Umbilical cord (tissue), 2 donors: ENCODE results near the gene UBP1. TPM values are rescaled to one million over a fixed set of nuclear protein-coding genes. Genes with fewer than 3 reads are reported as not detected.
"Not testable (repeated sequence)": the region's sequence is repeated elsewhere in the genome, so short reads cannot be mapped to it uniquely, and the experiment has no call there.

Experiments used
- DNase-seq: peaks from one replicate; pipeline ENCODE4 v3.0.0-alpha.2; 2015; ENCODE audit warnings: low spot score
- total RNA-seq: library from RNA; depleted of rRNA; stranded (reverse); fragments of >200 nt; gene quantifications from one replicate; pipeline ENCODE4 v1.2.3, GENCODE V29; 2014; ENCODE audit warnings: low replicate concordance; ENCODE audit not compliant: insufficient read depth

UBP1 gene
- total RNA-seq, 1 donor from 2014 or later: 28.4 TPM

DNA sequence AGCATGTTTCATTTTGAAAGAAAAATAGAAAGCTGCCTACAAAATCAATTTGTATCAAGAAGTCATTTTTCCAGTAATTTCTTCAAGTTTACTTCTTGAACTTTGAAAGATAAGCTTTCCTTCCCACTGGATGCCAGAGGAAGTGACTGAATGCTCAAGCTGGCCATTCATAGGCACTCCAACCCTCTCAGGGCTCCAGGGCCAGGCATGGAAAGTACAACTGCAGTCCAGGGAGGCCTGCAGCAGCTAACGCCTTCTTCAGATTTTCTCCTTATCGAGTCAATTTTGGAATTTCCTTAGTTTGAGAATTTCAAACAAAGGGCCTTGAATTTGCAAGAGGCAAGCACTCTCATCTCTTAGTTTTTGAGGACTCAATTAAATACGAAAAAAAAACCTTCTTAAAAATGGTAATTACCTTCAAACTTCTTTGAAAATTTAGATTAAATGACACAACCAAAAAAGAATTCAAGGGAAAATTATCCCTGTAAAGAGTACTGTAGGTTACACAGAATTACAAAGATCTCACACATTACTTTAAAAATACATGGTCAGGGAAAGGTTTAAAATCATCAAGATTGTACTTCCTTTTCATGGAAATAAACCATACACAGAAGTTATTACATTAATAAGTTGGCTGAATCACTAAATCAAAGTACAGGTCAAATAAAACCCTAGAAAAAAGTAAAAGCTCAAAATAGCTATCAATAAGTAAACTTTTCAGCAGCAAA, 2.5 kb downstream of the UBP1 start:
- DNase-seq: peak; percentile 58

GRCh38 chr3:33433843-33434242, 6.4 kb downstream of the UBP1 start:
- no peak for DNase-seq

DNA sequence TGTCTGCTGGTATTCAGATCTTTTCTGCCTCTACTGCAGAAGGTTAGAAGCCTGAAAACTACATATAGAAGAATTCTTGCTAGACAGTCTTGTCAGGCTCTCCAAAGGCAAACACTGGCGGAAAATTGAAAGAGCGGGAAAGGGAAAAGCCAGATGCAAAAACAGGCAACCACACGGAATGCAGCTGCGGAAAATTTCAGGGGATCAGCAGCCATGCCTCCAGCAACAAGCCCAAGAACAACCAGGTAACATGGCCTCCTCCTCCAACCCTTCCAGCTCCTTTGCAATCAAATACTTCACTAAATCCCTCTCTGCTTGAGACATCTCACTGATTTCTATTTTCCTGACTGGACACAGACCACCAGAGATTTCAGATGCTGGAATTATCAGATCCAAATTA, 9.6 kb downstream of the UBP1 start:
- no peak for DNase-seq

DNA sequence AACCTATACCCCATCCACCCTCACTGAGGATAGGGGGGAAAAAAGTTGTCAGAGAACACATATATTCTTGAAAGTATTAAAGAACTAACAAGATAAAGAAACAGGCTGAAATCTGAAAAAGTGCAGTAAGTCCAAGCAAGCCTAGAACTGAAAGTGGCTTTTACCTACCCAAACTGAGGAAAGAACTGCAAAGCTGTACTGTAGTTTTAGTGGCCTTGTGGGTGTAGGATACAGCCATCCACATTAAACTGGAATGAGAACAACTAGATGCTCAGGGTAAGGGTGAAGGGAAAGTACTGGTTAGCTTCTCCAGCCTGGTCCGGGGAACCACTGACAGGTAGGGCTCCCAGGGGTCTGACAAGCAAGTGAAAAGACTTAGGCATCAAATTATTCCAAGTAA, 10.1 kb downstream of the UBP1 start:
- DNase-seq: no peak

DNA sequence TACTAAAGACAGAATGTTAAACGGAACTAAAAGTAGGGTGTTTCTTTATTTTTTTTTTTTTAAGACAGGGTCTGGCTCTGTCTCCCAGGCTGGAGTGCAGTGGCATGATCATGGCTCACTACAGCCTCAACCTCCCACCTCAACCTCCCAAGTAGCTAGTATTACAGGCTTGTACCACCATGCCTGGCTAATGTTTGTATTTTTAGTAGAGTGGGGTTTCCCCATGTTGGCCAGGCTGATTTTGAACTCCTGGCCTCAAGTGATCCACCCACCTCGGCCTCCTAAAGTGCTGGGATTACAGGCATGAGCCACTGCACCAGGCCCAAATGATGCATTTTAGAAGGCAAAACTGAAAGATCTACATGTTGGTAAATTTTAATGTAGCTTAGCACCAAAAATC, 10.9 kb downstream of the UBP1 start:
- DNase-seq: not testable (repeated sequence)

GRCh38 chr3:33428734-33429133, 11.5 kb downstream of the UBP1 start:
- DNase-seq: no peak

GRCh38 chr3:33426630-33427317, 13.4 kb downstream of the UBP1 start:
- DNase-seq: no peak

- DNase-seq: no peak
Measured at GRCh38 chr3:33426068-33426467, 14.1 kb downstream of the UBP1 start.

- no peak for DNase-seq
Measured at GRCh38 chr3:33425453-33425852, 14.8 kb downstream of the UBP1 start.

DNA sequence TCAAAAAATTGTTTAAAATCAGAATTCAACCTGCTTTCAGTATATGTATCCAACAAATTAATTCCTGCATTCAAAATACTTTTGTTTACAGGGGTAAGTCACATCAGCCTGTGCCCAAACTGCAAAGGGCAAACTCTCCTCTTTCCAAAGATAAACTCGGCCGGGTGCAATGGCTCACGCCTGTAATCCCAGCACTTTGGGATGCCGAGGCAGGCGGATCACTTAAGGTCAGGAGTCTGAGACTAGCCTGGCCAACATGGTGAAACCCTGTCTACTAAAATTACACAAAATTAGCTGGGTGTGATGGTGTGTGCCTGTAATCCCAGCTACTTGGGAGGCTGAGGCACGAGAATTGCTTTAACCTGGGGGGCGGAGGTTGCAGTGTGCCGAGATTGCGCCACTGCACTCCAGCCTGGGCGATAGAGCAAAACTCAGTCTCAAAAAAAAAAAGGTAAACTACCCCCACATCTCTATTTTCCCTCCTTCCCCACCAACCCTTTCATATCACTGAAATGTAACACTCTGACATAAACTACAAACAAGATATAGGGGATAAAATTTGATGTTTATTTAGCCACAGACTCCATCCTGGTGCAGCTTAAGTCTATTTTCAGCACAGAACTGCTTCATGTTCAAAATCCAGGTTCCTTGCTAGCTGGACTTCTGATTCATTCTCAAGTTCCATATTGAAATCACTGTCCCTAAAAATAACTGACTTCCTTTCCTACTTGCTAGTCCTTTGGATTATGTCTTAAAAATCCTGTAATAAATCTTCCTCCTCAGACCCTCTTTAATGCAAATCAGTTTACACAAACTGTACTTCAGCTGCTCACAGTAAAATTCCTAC, 15.4 kb downstream of the UBP1 start:
- DNase-seq: peak; percentile 7

DNA sequence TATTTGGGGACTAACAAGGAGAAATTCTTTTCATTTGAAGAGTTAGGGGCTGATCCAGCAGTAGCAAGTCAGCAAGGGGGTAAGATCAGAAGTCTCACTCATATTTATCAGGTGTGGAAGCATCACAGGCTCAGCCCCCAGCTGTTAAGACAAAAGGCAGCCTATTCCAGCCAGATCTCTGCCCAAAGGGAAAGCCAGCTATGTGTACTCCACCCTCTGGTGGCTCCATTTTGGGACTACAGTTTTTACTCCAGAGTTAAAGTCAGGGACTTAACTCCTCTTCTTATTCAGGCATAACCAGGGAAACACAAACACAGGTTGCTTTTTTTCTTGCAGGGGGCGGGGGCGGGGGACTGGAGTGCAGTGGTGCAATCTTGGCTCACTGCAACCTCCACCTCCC, 19.2 kb downstream of the UBP1 start:
- DNase-seq: no peak

- DNase-seq: no peak
Measured at GRCh38 chr3:33419948-33420347, 20.3 kb downstream of the UBP1 start.

GRCh38 chr3:33417066-33417673, 23.0 kb downstream of the UBP1 start:
- no peak for DNase-seq

DNA sequence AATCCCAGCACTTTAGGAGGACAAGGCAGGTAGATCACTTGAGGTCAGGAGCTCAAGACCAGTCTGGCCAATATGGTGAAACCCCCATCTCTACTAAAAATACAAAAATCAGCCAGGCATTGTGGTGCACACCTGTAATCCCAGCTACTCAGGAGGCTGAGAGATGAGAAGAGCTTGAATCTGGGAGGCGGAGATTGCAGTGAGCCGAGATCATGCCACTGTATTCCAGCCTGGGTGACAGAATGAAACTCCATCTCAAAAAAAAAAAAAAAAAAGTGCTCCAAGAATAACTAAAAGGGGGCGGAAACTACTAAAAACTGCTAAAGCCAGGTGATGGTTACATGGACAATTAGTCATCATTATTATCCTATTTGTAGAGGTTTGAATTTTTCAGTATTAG, 29.4 kb downstream of the UBP1 start:
- DNase-seq: not testable (repeated sequence)

DNA sequence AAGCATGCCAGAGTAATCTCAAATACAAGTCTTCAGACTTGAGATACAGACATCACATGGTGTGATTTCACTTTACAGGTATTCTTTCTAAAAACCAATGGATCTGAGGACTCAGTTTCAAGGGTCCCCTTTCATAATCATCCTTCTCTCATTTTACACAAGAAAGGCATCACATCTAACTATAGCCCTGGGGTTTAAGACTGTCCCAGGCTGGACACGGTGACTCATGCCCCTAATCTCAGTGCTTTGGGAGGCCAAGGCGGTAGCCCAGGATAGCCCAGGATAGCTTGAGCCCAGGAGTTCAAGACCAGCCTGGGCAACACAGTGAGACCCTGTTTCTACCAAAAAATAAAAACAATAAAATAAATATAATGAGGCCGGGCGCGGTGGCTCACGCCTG, 36.4 kb downstream of the UBP1 start:
- no peak for DNase-seq

DNA sequence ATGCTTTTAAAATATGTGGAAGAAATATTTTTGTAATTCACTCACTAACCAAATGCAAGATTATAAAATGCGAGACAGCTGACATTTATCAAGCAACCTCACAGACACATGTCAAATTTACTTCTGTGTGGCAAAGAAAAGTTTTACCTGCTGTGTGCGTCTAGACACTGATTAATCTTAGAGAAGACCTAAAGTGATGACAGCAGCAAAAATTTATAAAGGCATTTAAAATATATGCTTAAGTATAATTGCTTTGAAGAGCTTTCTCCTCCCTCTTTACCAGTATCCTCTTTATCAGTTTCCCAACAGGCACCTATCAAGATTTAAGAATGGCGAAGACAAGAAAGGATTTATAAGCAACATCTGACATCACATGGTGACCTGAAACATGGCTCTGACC, 37.3 kb downstream of the UBP1 start:
- DNase-seq: no peak

DNA sequence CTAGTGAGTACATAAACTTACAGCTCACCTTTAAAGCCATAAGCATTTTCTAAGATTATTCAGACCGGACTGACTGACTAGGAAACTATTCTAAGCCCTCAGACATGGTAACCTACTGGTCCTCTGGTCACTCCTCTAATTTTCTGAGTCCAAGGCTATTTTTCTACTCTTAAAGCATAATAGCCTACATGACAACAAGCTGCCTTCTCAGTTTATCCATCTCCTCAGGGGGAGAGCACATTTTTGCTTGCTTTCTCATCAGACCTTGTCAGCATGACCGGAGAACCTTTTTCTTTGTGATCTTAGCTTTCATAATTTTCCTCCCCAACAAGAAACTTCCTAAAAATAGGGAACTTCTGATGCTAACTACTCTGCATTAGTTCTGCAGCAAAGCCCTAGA, 38.4 kb downstream of the UBP1 start:
- no peak for DNase-seq

DNA sequence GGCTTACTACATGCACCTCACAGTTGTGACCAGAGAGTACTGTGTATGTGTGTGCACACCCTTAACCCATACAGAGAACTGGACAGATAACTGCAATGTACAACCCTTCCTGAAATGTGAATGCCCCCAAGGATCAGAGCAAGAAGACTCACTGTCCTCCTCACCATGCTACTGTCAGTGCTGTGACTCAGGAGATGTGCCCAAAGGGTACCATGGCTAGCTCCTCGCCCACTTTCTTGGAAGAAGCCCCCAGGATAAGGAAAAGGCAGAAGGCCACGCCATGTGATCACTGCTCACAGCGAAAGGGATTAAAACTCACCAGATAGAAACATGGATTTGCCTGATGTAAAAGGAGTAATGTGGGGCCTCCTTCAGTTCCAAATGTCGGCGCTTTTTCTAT, 41.8 kb downstream of the UBP1 start:
- DNase-seq: no peak

- DNase-seq: no peak
Measured at GRCh38 chr3:33395900-33396299, 44.3 kb downstream of the UBP1 start.

DNA sequence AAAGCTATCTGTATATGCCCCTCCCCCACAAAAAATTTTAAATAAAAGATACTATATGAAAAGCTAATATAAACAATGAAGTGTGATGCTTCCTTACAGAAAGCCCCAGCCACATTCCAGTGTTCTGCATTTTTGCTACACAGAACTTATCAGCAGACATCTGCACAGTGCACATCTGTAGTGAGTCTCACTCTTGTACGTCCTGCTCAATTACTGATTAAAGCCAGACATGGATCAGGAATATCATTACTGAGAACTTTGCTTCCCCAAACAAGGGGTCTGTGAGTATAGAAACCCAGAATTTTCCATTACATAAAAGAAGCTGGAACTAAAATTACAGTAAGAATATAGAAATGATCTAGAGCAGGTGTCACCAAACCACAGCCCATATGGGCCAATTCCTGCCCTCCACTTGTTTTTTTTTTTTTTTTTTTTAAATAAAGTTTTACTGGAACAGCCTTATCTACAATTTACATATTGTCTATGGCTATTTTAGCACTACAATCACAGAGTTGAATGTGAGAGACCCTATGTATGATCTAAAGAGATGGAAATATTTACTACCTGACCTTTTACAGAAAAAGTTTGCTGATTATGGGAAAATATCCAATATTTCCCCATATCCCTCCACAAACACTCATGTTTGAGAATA, 45.7 kb downstream of the UBP1 start:
- DNase-seq: peak; percentile 16

DNA sequence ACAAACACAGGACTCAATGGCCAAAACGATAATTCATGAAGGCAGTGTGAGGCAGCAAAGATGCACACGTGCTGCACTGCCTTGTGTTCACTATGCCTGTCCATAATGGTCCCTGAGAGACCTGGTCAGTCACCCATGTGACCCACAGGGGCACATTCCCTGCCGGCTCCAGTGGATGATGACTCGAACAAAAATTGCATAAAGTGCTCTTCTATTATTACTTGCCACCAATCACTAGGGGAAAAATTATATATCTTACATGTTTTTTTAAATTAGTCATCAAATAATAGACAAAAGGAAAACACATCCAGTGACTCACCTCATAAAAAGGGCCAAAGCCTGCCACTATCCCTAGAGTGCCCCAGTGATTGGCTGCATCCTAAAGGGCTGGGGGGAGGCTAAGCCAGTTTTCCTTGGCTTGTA, 47.5 kb downstream of the UBP1 start:
- no peak for DNase-seq

GRCh38 chr3:33392144-33392543, 48.1 kb downstream of the UBP1 start:
- no peak for DNase-seq
